AG09309 (cell line): ENCODE results near the gene CPA5.

Source experiments
- DNase-seq: peaks from one replicate; pipeline ENCODE4 v3.0.0-alpha.2; 2010; ENCODE audit warnings: low read depth
- H3K4me3 ChIP-seq: 2 replicates; pipeline ENCODE4 v1.5.1; 2011; ENCODE audit warnings: mild to moderate bottlenecking, low read depth, low read length, moderate library complexity; ENCODE audit not compliant: control insufficient read depth
- TF ChIP-seq, protein P1 (sequence below): IDR thresholded peaks from 2 replicates; pipeline ENCODE4 v1.5.1; 2011; ENCODE audit warnings: mild to moderate bottlenecking, low read depth, low read length, inconsistent platforms; ENCODE audit not compliant: insufficient read depth, control insufficient read depth; ENCODE audit errors: missing control alignments

The CPA5 gene, protein sequence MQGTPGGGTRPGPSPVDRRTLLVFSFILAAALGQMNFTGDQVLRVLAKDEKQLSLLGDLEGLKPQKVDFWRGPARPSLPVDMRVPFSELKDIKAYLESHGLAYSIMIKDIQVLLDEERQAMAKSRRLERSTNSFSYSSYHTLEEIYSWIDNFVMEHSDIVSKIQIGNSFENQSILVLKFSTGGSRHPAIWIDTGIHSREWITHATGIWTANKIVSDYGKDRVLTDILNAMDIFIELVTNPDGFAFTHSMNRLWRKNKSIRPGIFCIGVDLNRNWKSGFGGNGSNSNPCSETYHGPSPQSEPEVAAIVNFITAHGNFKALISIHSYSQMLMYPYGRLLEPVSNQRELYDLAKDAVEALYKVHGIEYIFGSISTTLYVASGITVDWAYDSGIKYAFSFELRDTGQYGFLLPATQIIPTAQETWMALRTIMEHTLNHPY

DNA sequence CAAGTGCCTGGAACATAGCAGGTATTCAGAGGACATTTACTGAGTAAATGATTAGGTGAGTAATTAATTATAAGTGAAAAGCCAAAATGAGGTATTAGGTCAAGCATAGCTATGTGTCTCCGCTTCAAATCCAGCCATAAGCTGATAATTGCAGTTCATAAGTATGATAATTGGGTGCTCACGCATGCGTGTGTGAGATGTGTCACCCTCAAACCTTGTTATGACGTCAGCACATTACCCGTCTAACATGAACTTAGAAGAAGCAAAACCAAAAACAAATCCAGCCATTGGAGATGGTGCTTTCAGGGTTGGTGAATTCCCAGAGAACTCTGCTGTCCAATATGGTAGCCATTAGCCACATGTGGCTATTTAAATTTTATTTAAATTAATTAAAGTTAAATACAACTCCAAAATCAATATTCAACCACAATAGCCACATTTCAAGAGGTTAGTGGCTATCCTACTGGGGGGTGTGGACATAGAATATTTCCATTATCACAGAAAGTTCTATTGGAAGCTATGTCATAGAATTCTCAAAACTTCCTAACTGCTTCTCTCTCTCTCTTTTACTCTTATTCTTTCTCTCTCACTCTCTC is at the start of gene CPA5:
CPA5 (plus strand) TSS at position 546 of the 596 bp plus-strand sequence. CDS start 1,670 bp downstream, outside the sequence.
- no peak for DNase-seq
- no peak within 1 kb of the TSS for H3K4me3 ChIP-seq
- TF ChIP-seq, protein P1, sequence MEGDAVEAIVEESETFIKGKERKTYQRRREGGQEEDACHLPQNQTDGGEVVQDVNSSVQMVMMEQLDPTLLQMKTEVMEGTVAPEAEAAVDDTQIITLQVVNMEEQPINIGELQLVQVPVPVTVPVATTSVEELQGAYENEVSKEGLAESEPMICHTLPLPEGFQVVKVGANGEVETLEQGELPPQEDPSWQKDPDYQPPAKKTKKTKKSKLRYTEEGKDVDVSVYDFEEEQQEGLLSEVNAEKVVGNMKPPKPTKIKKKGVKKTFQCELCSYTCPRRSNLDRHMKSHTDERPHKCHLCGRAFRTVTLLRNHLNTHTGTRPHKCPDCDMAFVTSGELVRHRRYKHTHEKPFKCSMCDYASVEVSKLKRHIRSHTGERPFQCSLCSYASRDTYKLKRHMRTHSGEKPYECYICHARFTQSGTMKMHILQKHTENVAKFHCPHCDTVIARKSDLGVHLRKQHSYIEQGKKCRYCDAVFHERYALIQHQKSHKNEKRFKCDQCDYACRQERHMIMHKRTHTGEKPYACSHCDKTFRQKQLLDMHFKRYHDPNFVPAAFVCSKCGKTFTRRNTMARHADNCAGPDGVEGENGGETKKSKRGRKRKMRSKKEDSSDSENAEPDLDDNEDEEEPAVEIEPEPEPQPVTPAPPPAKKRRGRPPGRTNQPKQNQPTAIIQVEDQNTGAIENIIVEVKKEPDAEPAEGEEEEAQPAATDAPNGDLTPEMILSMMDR: no peak

DNA sequence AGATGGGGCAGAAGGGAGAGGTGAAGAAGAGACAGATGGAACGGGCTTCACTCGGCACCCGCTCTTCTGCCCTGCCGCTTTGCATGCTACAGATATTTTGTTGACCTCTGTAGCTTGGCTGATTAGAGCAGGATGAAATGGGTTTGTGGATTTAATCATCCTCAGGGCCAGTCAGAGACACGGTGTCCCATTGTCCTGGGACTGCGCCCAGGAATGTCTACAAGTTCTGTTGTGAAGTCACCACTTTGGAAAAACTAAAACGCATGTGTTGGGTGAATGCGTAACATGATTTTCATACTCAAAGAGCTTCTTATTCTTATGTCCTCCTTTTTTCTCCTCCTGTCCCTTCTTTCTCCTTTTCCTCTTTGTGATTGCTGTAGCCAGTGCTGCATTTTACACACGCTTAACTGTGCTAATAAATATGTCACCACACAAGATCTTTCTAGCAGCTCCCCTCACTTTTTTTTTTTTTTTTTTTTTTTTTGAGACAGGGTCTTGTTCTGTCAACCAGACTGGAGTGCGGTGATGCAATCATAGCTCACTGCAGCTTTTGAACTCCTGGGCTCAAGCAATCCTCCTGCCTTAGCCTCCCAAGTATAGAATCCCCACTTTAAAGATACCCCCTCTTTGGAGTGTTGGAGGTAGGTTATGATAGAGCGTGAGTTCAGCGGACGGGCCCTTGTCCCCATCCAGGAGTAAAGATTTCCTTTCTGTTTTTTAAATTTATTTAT is 48.2 kb upstream of the CPA5 start:
- TF ChIP-seq, protein P1: no peak
- no peak overlapping the region for H3K4me3 ChIP-seq
- DNase-seq: no peak

DNA sequence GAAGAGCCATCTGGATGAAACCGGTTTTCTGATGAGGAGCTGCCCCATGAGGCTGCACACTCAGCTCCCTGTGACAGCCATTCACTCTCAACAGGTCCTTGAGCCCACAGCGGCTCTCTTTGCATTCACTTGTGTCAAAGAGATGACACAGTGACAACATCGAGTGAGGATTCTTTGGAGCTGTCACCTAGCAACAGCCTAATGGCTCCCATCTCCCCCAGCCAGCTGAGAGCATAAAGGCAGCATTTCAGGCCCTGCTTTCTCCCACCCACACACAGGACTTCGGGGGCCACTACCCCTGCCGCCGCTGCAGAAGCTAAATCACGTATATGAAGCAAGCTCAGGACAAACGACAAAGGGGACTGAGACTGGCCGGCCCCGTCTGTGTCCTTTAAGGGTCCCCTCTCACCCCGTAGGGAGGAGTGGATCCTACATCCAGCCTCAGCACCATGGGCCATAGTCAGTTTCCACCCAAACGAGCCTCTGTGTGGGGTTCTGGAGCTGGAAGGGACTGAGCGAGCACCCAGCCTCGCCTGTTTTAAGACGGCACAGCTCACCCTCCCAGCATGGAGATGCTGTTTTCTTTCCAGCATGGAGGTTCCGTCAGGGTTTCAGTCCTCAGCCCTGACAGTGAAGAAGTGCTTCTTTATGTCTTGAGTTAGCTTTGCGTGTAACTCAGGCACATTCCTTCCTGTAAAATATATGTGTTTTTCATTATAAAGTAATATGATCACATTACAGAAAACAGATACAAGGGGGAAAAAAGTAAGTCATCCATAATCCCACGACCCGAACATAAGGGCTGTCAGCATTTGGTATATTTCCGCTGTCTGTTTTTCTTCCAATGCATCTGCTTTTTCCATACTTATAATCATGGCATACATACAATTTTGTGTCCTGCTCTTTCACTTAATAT is 46.7 kb upstream of the CPA5 start:
- H3K4me3 ChIP-seq: no peak overlapping the region
- no peak for DNase-seq
- TF ChIP-seq, protein P1: no peak

DNA sequence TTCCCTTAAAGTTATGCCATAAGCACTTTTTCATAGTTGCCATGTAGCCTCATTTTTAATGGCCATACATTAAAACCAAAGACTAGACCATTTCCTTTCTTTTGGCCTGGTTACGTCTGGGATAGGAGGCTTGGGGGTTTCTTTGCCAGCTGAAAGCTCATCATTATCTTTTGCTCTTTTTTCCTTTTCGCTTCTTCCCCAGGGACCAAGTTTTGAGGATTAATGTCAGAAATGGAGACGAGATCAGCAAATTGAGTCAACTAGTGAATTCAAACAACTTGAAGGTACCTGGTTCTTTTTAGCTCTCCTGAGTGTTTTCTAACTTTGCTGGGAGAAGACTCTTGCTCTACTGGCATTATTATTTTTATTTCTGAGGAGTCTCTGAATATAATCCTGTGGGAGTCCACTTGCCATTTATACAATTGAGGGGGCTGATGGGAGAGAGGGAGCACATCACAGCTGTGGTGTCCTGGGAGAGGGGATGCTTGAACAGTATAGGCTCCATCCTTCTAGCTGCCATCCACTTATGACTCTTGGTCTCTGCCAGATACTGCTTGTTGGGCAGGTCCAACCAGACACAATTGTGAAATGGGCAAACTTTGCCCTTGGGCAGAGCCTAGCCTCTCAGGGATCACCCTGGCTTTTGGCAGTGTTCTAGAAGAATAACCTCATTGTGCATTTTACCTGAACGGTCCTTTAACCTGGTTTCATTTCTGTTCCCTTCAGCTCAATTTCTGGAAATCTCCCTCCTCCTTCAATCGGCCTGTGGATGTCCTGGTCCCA is 45.9 kb upstream of the CPA5 start:
- DNase-seq: no peak
- TF ChIP-seq, protein P1: no peak
- no peak overlapping the region for H3K4me3 ChIP-seq

DNA sequence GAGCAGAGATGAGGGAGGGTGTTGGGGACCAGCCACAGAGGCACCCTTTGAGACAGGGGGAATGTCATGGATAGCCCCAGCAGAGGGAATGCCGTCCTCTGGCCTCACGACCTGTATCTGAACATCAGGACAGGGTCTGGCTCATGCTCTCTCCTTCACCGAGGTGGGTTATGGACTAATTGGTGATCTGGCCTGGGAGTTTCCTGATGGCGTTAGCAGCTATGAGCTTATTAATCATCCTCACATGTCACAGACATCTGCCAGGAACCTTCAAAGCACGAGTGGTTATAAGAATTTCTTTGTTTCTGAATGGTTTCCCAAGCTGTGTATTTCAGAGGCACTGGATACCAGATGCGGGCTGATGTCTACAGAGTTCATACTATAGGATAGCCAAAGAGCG is 44.8 kb upstream of the CPA5 start:
- DNase-seq: no peak
- no peak overlapping the region for H3K4me3 ChIP-seq
- TF ChIP-seq, protein P1: no peak
